Calu3 (cell line): ENCODE measurements around the gene NR3C1. TPM values are rescaled to one million over a fixed set of nuclear protein-coding genes. Genes with fewer than 3 reads are reported as not detected.
A peak's percentile ranks its signal among the peaks of the same experiment; 100 is the strongest.

ENCODE experiments used
- Bru-seq: library from RNA; stranded (reverse); fragments of 400-500 nt; gene quantifications from one replicate; lab custom pipeline; 2021; lab: Mats Ljungman, UMichigan
- BruChase-seq, 2 experiments: library from RNA; stranded (reverse); fragments of 400-500 nt; gene quantifications; one replicate each; lab custom pipeline; 2021; lab: Mats Ljungman, UMichigan
- BruUV-seq: library from RNA; stranded (reverse); fragments of 400-500 nt; replicated peaks from 2 replicates; lab custom pipeline; 2021; lab: Mats Ljungman, UMichigan
- CTCF ChIA-PET: fragments of 300-600 bp; sonication (Branson Sonifier 250); formaldehyde crosslinking; loops from one replicate; lab custom pipeline; 2022; ENCODE audit warnings: antibody characterized with exemption; lab: Charles Lee
- DNase-seq: peaks from one replicate; pipeline ENCODE4 v3.0.0; 2022
- H3K27ac Mint-ChIP-seq: one replicate; pipeline ENCODE4 v1.8.0; 2022; ENCODE audit warnings: mixed read lengths; ENCODE audit not compliant: unreplicated experiment
- H3K27me3 Mint-ChIP-seq: one replicate; pipeline ENCODE4 v1.8.0; 2022; ENCODE audit warnings: mixed read lengths; ENCODE audit not compliant: unreplicated experiment
- H3K36me3 Mint-ChIP-seq: one replicate; pipeline ENCODE4 v1.8.0; 2022; ENCODE audit warnings: mild to moderate bottlenecking, moderate library complexity, mixed read lengths; ENCODE audit not compliant: insufficient read depth, unreplicated experiment
- H3K4me1 Mint-ChIP-seq: one replicate; pipeline ENCODE4 v1.8.0; 2022; ENCODE audit warnings: mild to moderate bottlenecking, low read depth, mixed read lengths; ENCODE audit not compliant: unreplicated experiment
- H3K4me3 Mint-ChIP-seq: one replicate; pipeline ENCODE4 v1.8.0; 2022; ENCODE audit warnings: mild to moderate bottlenecking, low read depth, moderate library complexity, mixed read lengths; ENCODE audit not compliant: unreplicated experiment
- H3K9me3 Mint-ChIP-seq: one replicate; pipeline ENCODE4 v1.8.0; 2022; ENCODE audit warnings: low read depth, mixed read lengths; ENCODE audit not compliant: unreplicated experiment
- CTCF ChIP-seq: fragments of 200-600 bp; IDR thresholded peaks from one replicate; pipeline ENCODE4 v1.8.0; 2022; ENCODE audit warnings: antibody characterized with exemption; ENCODE audit not compliant: unreplicated experiment
- intact Hi-C: fragments of 100-400 bp; cut with micrococcal nuclease; formaldehyde crosslinking; loops from one replicate; pipeline ENCODE4 v1.10.0; 2022; ENCODE audit not compliant: unreplicated experiment
- long read RNA-seq: library from polyadenylated mRNA; stranded (forward); transcript quantifications from one replicate; pipeline ENCODE4 v2.0.0, GENCODE V29; 2022
- total RNA-seq: library from RNA; stranded (reverse); gene quantifications from 2 replicates; pipeline ENCODE4 v1.2.3, GENCODE V29; 2022

The NR3C1 gene
- 63.1 and 72.4 TPM in 2 replicates for total RNA-seq
- Bru-seq, nascent RNA: percentile 94 among the genes with signal in this experiment
- percentile 73 among the genes with signal in this experiment for BruChase-seq, experiment 1, labeled RNA remaining after a 6-hour chase
- BruChase-seq, experiment 2, labeled RNA remaining after a 2-hour chase: percentile 83 among the genes with signal in this experiment
- long read RNA-seq, full-length matches to known transcripts: 30 of 46 reads
- long read RNA-seq, partial matches to known transcripts: 4 of 46 reads
- long read RNA-seq, other reads (novel, unspliced or antisense): 12 of 46 reads

GRCh38 chr5:143403593-143404415, at the start of gene NR3C1:
Gene NR3C1, minus strand, starts transcription at chr5:143403686. Its CDS starts 2,847 bp downstream, at chr5:143400839.
- peak; percentile 77 for TF ChIP-seq CTCF
- intact Hi-C loops: loop anchor here (1.0 to 5.0 kb wide), 6 partner anchors 103 to 563 kb away; no protein-coding TSS in a partner anchor
- H3K27me3 Mint-ChIP-seq: no peaks in the 10 kb centered on the region
- H3K4me3 Mint-ChIP-seq: peak within 1 kb of the TSS; percentile 97
- H3K36me3 Mint-ChIP-seq: peaks cover 75% of the 10 kb centered on the region
- peak; percentile 89 for DNase-seq
- BruUV-seq: no TSS peak
- CTCF ChIA-PET: interaction anchor here (0.6 to 2.2 kb wide), 15 partner anchors 13 to 739 kb away, joined by 3 to 9 read pairs (median 4); no protein-coding TSS in a partner anchor
- H3K9me3 Mint-ChIP-seq: peaks cover 2% of the 10 kb centered on the region
- peak within 1 kb of the TSS; percentile 95 for H3K27ac Mint-ChIP-seq
- H3K4me1 Mint-ChIP-seq: peaks cover 35% of the 10 kb centered on the region

GRCh38 chr5:143449772-143450171, 46.3 kb upstream of the NR3C1 start:
- H3K9me3 Mint-ChIP-seq: no peaks in the 10 kb centered on the region
- H3K36me3 Mint-ChIP-seq: no peaks in the 10 kb centered on the region
- BruUV-seq: no TSS peak
- no peaks in the 10 kb centered on the region for H3K4me1 Mint-ChIP-seq
- DNase-seq: no peak
- TF ChIP-seq CTCF: no peak
- H3K4me3 Mint-ChIP-seq: no peak overlapping the region
- H3K27me3 Mint-ChIP-seq: no peaks in the 10 kb centered on the region
- CTCF ChIA-PET: no interaction called here
- intact Hi-C loops: no loop called here
- H3K27ac Mint-ChIP-seq: no peak overlapping the region

- intact Hi-C loops: no loop called here
- BruUV-seq: no TSS peak
- H3K9me3 Mint-ChIP-seq: no peaks in the 10 kb centered on the region
- no peaks in the 10 kb centered on the region for H3K27me3 Mint-ChIP-seq
- H3K27ac Mint-ChIP-seq: no peak overlapping the region
- no peak for DNase-seq
- no peaks in the 10 kb centered on the region for H3K4me1 Mint-ChIP-seq
- CTCF ChIA-PET: no interaction called here
- no peak for TF ChIP-seq CTCF
- no peaks in the 10 kb centered on the region for H3K36me3 Mint-ChIP-seq
- H3K4me3 Mint-ChIP-seq: no peak overlapping the region
These were observed 45.0 kb upstream of the NR3C1 start for GRCh38 chr5:143448518-143448917.

GRCh38 chr5:143447983-143448382, 44.5 kb upstream of the NR3C1 start:
- no peak for TF ChIP-seq CTCF
- intact Hi-C loops: no loop called here
- Mint-ChIP-seq H3K36me3 (no peaks in the 10 kb centered on the region), H3K27ac (no peak overlapping the region), H3K4me3 (no peak overlapping the region), H3K9me3 (no peaks in the 10 kb centered on the region), H3K27me3 (no peaks in the 10 kb centered on the region), H3K4me1 (no peaks in the 10 kb centered on the region)
- no peak for DNase-seq
- CTCF ChIA-PET: no interaction called here
- no TSS peak for BruUV-seq
